Activated naive CD4-positive, alpha-beta T cell treated with anti-CD3 and anti-CD28 coated beads, Interleukin-2, amount 10 ng/mL, durations not matched to agents 7 days and 5 days (primary cell): ENCODE measurements around the gene COL13A1.

Experiments
- CTCF ChIA-PET: fragments of 350-600 bp; sonication (Branson Sonifier 250); formaldehyde crosslinking; loops from one replicate; lab custom pipeline; 2021; ENCODE audit warnings: antibody characterized with exemption; lab: Charles Lee
- DNase-seq: peaks from one replicate; pipeline ENCODE4 v3.0.0-alpha.2; 2020
- H3K27ac Mint-ChIP-seq: one replicate; pipeline ENCODE4 v1.8.0; 2021; ENCODE audit warnings: mild to moderate bottlenecking, moderate library complexity, mixed read lengths
- H3K27me3 Mint-ChIP-seq: one replicate; pipeline ENCODE4 v1.8.0; 2021; ENCODE audit warnings: mild to moderate bottlenecking, mixed read lengths
- H3K36me3 Mint-ChIP-seq: one replicate; pipeline ENCODE4 v1.8.0; 2021; ENCODE audit warnings: mixed read lengths
- H3K4me1 Mint-ChIP-seq: one replicate; pipeline ENCODE4 v1.8.0; 2021; ENCODE audit warnings: mixed read lengths
- H3K4me3 Mint-ChIP-seq: one replicate; pipeline ENCODE4 v1.8.0; 2021; ENCODE audit warnings: mild to moderate bottlenecking, moderate library complexity, mixed read lengths
- H3K9me3 Mint-ChIP-seq: one replicate; pipeline ENCODE4 v1.8.0; 2021; ENCODE audit warnings: mixed read lengths

The COL13A1 gene

DNA sequence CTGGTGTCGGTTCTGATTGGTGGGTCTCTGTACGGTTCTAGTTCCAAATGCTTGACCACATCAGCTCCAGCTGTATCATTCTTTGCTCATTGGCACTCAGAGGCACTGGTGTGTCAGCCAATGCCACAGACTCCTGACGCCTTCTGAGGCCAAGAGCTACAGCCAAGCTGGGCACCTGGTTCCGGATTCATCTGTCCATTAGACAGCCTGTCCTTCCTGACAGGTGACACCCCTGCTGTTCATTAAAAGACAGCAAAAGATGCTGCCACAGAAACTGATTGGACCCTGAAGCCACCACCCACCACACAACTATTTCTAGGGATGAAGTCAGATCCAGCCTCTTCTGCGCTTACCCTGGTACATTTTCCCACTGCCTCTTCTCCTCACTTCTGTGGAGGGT lies 35.6 kb downstream of the COL13A1 start:
- CTCF ChIA-PET, result no interaction called here
- no peaks in the 10 kb centered on the region for H3K4me1 Mint-ChIP-seq
- H3K9me3 Mint-ChIP-seq, result no peaks in the 10 kb centered on the region
- no peak overlapping the region for H3K27ac Mint-ChIP-seq
- no peak for DNase-seq
- peaks cover 61% of the 10 kb centered on the region for H3K27me3 Mint-ChIP-seq
- no peaks in the 10 kb centered on the region for H3K36me3 Mint-ChIP-seq
- no peak overlapping the region for H3K4me3 Mint-ChIP-seq

DNA sequence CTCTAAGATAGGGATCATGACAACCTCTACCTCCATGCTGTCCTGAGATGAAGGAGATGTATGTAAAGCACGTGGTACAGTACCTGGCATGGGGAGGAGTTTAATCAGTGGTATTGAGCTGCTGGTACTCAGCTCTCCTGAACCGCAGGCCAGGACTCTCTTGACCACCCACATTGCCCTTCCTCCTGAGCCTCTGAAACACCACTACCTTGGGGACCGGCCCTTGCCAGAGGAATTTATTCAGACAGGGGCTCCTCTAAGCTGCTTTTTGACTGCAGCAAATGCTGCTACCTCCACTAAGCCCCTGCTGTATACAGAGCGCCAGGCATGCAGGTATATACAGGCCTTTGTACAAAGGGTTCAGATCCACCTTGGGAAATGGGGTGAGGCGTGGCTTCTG lies 36.7 kb downstream of the COL13A1 start:
- DNase-seq, result no peak
- no peak overlapping the region for H3K27ac Mint-ChIP-seq
- H3K4me1 Mint-ChIP-seq, result no peaks in the 10 kb centered on the region
- peaks cover 58% of the 10 kb centered on the region for H3K27me3 Mint-ChIP-seq
- CTCF ChIA-PET, result interaction anchor here (1.3 kb wide), 1 partner anchor 76 kb away, joined by 3 read pairs; no protein-coding TSS in a partner anchor
- H3K36me3 Mint-ChIP-seq, result no peaks in the 10 kb centered on the region
- no peak overlapping the region for H3K4me3 Mint-ChIP-seq
- H3K9me3 Mint-ChIP-seq, result no peaks in the 10 kb centered on the region

DNA sequence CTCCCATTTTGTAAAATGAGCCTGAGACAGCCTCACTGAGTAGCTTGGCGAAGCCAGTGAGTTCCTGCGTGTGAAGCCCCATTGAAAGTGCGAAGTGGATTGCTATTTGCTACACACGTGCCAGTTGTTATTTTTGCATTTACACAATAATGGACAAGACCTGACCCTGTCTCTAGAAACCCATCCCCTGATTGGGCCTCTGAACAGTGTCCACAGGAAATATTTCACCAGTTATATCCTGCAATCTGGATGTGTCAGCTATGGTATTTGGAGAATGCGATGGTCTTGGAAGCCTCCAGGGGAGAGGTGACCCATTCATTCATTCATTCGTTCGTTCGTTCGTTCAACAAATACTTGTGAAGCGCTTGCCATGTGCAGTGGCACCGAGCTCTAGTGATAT lies 37.1 kb downstream of the COL13A1 start:
- no peak overlapping the region for H3K4me3 Mint-ChIP-seq
- H3K4me1 Mint-ChIP-seq, result no peaks in the 10 kb centered on the region
- H3K9me3 Mint-ChIP-seq, result no peaks in the 10 kb centered on the region
- CTCF ChIA-PET, result interaction anchor here (1.3 kb wide), 1 partner anchor 76 kb away, joined by 3 read pairs; no protein-coding TSS in a partner anchor
- no peak overlapping the region for H3K27ac Mint-ChIP-seq
- no peaks in the 10 kb centered on the region for H3K36me3 Mint-ChIP-seq
- H3K27me3 Mint-ChIP-seq, result peaks cover 54% of the 10 kb centered on the region
- DNase-seq, result no peak

DNA sequence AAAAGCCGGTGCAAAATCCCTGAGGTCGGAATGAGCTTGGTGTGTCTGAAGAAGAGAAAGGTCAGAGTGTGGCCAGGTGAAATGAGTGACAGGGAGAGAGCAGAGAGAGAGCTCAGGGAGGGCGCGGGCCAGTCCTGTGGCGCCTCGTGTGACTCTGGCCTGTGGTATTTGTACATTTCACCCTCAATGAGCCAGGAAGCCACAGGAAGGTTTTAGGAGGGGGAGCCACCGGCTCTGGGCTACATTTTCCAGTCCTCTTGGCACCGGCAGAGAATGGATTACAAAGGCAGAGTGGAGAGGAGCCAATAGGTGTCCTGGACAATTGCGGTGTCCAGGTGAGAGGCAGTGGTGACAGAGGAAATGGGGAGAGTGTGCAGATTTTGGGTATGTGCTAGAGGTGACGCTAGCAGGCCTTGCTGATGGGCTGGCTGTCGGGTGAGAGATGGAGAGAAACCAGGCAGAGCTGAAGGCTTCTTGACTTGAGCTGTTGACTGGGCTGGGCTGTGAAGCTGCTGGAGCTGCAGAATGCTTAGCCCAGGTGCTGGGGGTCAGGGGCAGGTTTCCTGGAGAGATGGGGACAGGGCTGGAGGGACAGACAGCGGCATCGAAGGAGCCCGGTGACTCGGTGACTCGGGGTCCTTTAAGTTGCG lies 38.1 kb downstream of the COL13A1 start:
- Mint-ChIP-seq H3K36me3 (no peaks in the 10 kb centered on the region), H3K27ac (peak overlapping the region; percentile 30), H3K4me3 (no peak overlapping the region), H3K9me3 (no peaks in the 10 kb centered on the region), H3K4me1 (no peaks in the 10 kb centered on the region), H3K27me3 (peaks cover 52% of the 10 kb centered on the region)
- DNase-seq, result no peak
- CTCF ChIA-PET, result interaction anchor here (1.3 kb wide), 1 partner anchor 75 kb away, joined by 3 read pairs; no protein-coding TSS in a partner anchor

DNA sequence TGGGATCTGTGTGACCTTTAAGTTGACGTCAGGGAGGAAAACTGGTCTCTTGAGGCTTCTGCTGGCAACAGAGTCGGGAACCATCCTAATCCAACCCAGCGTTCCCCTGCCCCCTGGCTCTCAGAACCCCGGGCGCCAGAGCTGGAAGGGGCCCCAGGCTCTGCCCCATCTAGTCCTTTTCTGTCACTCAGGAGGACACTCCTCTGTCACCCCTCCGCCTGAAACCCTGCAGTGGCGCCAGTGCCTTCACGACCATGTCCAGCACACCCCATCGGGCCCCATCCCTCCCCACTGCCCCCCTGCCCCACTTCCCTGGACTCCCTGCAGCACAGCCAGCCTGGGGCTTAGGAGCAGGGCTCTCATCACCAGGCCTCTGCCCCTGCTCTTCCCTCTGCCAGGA lies 39.1 kb downstream of the COL13A1 start:
- H3K4me1 Mint-ChIP-seq, result no peaks in the 10 kb centered on the region
- H3K9me3 Mint-ChIP-seq, result no peaks in the 10 kb centered on the region
- no peak overlapping the region for H3K4me3 Mint-ChIP-seq
- H3K27me3 Mint-ChIP-seq, result peaks cover 52% of the 10 kb centered on the region
- no peaks in the 10 kb centered on the region for H3K36me3 Mint-ChIP-seq
- CTCF ChIA-PET, result no interaction called here
- H3K27ac Mint-ChIP-seq, result no peak overlapping the region
- DNase-seq, result no peak

DNA sequence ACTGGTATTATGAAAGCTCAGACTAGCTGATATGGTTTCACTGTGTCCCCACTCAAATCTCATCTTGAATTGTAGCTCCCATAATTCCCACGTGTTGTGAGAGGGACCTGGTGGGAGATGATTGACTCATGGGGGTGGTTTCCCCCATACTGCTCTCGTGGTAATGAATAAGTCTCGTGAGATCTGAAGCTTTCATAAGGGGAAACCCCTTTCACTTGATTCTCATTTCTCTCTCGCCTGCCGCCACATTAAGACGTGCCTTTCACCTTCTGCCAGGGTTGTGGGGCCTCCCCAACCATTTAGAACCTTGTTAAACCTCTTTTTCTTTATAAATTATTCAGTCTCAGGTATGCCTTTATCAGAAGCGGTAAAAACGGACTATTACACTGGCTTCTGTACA lies 40.3 kb downstream of the COL13A1 start:
- CTCF ChIA-PET, result no interaction called here

DNA sequence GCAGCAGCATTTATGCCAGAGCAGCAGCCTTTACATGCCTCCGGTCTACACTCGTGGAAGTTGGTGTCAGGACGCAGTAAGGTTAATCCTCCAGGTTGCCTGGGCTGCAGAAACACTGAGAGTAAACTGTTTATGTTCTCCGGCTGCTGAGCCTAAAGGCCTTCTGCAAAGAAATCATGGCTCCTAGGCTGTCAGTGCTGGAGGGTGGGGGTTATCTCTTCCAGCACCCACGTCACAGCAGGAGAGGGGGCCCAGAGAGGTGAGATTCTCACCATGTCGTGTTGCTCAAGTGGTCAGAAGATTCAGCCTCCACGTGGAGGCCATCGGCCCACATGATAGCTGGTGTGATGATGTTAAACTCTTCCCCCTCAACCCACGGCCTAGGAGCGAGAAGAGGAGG lies 41.2 kb downstream of the COL13A1 start:
- H3K4me3 Mint-ChIP-seq, result no peak overlapping the region
- CTCF ChIA-PET, result no interaction called here
- no peak for DNase-seq
- H3K36me3 Mint-ChIP-seq, result no peaks in the 10 kb centered on the region
- no peak overlapping the region for H3K27ac Mint-ChIP-seq
- H3K4me1 Mint-ChIP-seq, result no peaks in the 10 kb centered on the region
- H3K27me3 Mint-ChIP-seq, result peaks cover 54% of the 10 kb centered on the region
- H3K9me3 Mint-ChIP-seq, result no peaks in the 10 kb centered on the region

More for the DNA sequence above, 40.3 kb downstream of the COL13A1 start:
- H3K36me3 Mint-ChIP-seq, result no peaks in the 10 kb centered on the region
- no peak overlapping the region for H3K4me3 Mint-ChIP-seq
- peaks cover 54% of the 10 kb centered on the region for H3K27me3 Mint-ChIP-seq
- no peaks in the 10 kb centered on the region for H3K9me3 Mint-ChIP-seq
- no peaks in the 10 kb centered on the region for H3K4me1 Mint-ChIP-seq
- H3K27ac Mint-ChIP-seq, result no peak overlapping the region
- DNase-seq, result no peak

DNA sequence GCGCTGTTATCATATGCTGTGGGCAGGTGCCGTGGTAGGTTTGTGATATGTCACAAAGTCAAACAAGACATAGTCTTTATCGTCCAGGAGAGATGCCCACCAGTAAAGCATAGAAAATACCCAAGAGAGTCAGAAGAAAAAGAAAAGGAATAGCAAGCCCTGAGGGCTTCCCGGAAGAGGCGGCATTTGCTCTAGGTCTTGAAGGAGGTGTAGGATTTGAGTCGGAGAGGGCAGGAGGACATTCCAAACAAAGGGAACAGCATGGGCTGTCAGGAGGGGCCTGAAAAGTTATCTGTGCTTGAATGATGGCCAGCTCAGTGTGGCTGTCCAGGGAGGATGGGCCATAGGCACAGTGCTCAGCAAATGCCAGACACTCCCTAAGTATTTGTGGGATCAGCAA lies 42.2 kb downstream of the COL13A1 start:
- no peaks in the 10 kb centered on the region for H3K36me3 Mint-ChIP-seq
- H3K27ac Mint-ChIP-seq, result no peak overlapping the region
- DNase-seq, result no peak
- H3K9me3 Mint-ChIP-seq, result no peaks in the 10 kb centered on the region
- CTCF ChIA-PET, result no interaction called here
- H3K27me3 Mint-ChIP-seq, result peaks cover 54% of the 10 kb centered on the region
- H3K4me3 Mint-ChIP-seq, result no peak overlapping the region
- no peaks in the 10 kb centered on the region for H3K4me1 Mint-ChIP-seq

DNA sequence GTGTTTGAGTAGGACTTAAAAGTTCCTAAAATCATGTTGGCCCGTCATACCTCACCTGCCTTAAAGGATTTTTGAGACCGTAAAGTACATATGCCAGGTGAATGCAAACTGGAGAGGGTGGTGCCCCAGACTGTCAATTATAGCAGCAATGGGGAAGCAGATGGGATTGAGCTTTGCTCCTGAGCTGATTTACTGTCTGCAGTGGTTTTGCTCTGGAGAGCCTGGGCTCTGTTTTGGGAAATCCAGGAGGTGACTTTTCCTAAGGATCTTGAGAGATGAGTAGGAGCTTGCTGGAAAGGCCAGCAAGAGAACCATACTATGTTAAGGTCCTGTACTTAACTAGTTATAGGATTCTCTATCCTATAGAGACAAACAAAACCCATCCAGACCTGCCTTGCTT lies 43.0 kb downstream of the COL13A1 start:
- Mint-ChIP-seq H3K27ac (no peak overlapping the region), H3K36me3 (no peaks in the 10 kb centered on the region)
- CTCF ChIA-PET, result no interaction called here

DNA sequence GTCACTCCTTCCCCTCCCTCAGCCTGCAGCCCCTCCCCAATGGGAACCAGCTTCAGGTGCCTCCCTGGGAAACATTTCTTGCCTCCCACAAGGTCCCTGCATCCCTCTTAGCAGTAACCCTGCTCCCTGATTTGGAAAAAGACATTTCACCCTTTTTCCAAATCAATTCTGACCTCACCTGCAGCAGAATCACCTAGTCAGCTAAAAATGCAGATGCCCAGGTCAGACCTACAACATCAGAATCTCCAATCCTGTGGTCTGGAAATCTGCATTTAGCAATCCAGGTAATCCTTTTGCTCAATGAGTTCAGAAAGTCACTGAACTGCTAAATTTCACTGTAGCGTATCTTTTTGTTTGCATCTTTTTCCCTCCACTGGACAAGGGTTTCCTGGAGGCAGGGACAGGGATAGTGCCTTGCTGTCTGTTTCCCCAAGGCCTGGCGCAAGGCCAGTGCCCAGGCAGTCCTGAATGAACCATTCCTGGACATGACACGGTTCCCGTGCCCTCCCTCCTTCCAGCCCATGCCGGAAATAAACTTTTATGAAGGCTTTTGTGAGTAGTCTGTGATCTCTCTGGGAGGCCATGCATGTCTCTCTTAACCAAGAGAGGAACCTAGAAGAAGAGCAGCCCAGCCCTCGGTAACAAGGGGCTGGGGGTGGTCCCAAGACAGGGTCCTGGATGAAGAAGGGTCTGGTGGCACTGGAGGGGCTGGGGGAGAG lies 44.0 kb downstream of the COL13A1 start:
- no peak for DNase-seq
- Mint-ChIP-seq H3K4me1 (no peaks in the 10 kb centered on the region), H3K36me3 (no peaks in the 10 kb centered on the region), H3K9me3 (no peaks in the 10 kb centered on the region), H3K27me3 (peaks cover 49% of the 10 kb centered on the region), H3K4me3 (no peak overlapping the region), H3K27ac (no peak overlapping the region)
- CTCF ChIA-PET, result no interaction called here

More for the DNA sequence above, 43.0 kb downstream of the COL13A1 start:
- H3K4me1 Mint-ChIP-seq, result no peaks in the 10 kb centered on the region
- H3K27me3 Mint-ChIP-seq, result peaks cover 54% of the 10 kb centered on the region
- H3K9me3 Mint-ChIP-seq, result no peaks in the 10 kb centered on the region
- DNase-seq, result no peak
- H3K4me3 Mint-ChIP-seq, result no peak overlapping the region

DNA sequence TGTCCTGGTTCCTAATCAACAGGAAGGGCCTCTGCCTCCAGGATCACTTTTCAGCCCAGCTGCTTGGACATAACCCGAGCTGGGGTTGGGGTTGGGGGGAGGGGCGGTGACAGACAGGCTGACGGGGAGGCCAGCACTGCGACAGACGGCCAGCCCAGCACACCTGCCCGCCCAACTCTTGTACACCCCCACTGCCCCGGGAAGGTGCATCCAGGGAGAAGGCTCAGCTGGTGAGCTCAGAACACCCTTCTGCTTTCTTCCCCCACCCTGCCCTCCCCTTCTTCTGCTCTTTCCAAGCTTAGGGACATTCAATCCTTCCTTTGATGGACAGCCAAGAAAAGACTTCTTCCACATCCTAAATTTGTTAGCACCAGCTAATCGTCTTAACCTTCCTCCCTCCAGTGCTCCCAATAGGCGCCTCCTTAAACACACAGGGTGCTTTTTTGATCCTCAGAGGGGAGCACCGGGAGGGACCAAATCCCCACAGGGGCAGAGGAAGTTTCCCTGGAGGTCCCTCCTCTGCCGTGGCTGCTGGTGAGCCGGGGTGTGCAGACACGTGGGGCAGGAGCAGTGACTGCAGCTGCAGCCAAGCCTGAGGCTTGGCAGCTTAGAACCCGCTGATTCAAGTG lies 44.7 kb downstream of the COL13A1 start:
- Mint-ChIP-seq H3K4me3 (no peak overlapping the region), H3K9me3 (no peaks in the 10 kb centered on the region), H3K4me1 (no peaks in the 10 kb centered on the region), H3K36me3 (no peaks in the 10 kb centered on the region), H3K27me3 (peaks cover 54% of the 10 kb centered on the region), H3K27ac (no peak overlapping the region)
- DNase-seq, result no peak
- CTCF ChIA-PET, result no interaction called here

DNA sequence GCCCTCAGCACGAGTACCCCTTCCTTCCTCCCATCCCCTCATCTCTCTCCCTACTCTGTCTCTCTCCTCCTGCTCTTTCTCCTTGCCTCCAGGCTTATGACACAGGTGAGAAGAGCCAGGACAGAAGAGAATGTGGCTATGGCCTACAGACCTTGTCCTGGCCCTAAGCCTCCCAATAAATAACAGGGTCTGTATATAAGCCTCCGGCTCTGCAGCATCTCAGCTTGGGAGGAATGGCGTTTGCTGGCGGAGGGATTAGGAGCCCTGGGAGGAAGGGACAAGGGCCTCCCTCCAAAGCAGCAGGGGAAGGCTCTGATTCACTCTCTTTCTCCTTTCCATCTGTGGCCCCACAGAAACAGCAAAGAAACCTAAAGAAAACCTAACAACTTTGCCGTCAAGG lies 45.8 kb downstream of the COL13A1 start:
- no peak overlapping the region for H3K4me3 Mint-ChIP-seq
- CTCF ChIA-PET, result no interaction called here
- H3K4me1 Mint-ChIP-seq, result no peaks in the 10 kb centered on the region
- H3K27me3 Mint-ChIP-seq, result peaks cover 51% of the 10 kb centered on the region
- H3K36me3 Mint-ChIP-seq, result no peaks in the 10 kb centered on the region
- DNase-seq, result no peak
- no peaks in the 10 kb centered on the region for H3K9me3 Mint-ChIP-seq
- no peak overlapping the region for H3K27ac Mint-ChIP-seq

DNA sequence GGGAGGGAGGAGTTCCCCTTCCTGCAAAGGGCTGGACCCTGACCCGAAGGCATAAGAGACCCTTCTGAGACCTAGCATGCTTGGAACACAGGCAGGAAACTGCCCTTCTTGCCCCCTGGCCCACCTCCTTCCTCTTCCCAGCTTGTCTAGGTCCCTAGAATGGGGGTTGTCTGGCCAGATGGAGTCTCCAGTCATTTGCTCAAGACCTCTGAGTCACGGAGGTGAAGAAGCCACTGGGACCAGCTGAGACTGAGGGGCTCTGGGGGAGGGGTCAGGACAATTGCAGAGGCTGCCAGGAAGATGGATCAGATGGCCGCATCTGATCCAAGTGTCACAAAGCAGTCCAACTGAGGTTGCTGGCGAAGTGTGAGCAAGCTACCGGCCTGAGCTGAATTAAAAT lies 46.2 kb downstream of the COL13A1 start:
- Mint-ChIP-seq H3K27me3 (peaks cover 47% of the 10 kb centered on the region), H3K4me1 (no peaks in the 10 kb centered on the region), H3K36me3 (no peaks in the 10 kb centered on the region), H3K9me3 (no peaks in the 10 kb centered on the region), H3K27ac (no peak overlapping the region), H3K4me3 (no peak overlapping the region)
- no peak for DNase-seq
- CTCF ChIA-PET, result no interaction called here

DNA sequence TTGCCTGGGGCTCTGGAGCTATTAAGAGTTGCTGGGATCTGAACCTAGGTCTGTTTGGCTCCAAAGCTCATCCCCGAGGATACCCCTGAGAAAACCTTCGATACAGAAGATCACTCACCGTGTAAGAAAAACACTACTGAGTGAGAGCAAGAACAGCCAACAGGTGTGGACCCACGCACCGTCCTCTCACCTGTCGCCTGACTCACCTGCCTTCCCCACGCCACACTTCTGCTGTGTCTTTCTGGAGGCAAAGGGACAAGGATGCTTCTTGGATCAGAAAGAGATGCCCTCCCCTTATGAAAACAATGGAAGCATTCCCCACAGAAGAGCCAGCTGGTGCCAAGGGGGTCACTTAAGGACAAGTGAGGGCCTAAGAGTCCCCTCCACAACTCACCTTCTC lies 46.7 kb downstream of the COL13A1 start:
- Mint-ChIP-seq H3K27ac (no peak overlapping the region), H3K4me1 (no peaks in the 10 kb centered on the region), H3K4me3 (no peak overlapping the region), H3K27me3 (peaks cover 46% of the 10 kb centered on the region), H3K9me3 (no peaks in the 10 kb centered on the region), H3K36me3 (no peaks in the 10 kb centered on the region)
- CTCF ChIA-PET, result no interaction called here
- DNase-seq, result no peak

DNA sequence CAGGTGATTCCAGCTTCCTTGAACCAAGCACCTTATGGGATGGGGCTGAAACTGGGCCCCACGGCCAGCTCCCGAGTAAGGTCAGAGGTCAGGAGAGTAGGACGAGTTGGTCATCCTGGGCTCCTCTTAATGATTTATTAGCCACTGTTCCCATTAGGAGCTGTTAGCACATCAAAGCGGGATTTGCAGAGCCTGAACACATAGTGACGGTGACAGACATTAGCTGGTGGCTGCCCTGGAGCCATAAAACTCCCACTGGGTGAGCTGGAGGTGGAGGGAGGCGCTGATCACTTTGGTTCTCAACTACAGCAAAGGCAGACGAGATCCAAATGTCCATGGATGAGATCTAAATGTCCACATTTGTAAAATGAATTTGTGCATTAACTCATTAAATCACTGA lies 48.1 kb downstream of the COL13A1 start:
- Mint-ChIP-seq H3K9me3 (no peaks in the 10 kb centered on the region), H3K27me3 (peaks cover 39% of the 10 kb centered on the region), H3K4me3 (no peak overlapping the region), H3K36me3 (no peaks in the 10 kb centered on the region), H3K27ac (no peak overlapping the region), H3K4me1 (no peaks in the 10 kb centered on the region)
- CTCF ChIA-PET, result no interaction called here
- no peak for DNase-seq
